ENCODE results near the gene HLA-DMA. TPM values are rescaled to one million over a fixed set of nuclear protein-coding genes. Genes with fewer than 3 reads are reported as not detected.

The HLA-DMA gene
- total and polyA plus RNA-seq, 2 of the 13 experiments (the other 11 are each of a cell fraction or from before 2014, with no cell fraction given): 0.70 to 0.71 TPM

GRCh38 chr6:32972353-32973143, 19.7 kb upstream of the HLA-DMA start (continued):
- TF ChIP-seq ZNF687 (CRISPR knock-in tag; IDR thresholded peaks at IDR 0.05) (peak; percentile 12; the same call in 1 of the 2 replicates), IKZF1 (IDR thresholded peaks at IDR 0.05) (no peak), RCOR2 (CRISPR knock-in tag; IDR thresholded peaks at IDR 0.05) (no peak), SNAI1 (CRISPR knock-in tag; IDR thresholded peaks at IDR 0.05; ENCODE audit: borderline replicate concordance) (no peak; the same call in 1 of the 2 replicates), ZNF674 (CRISPR knock-in tag; IDR thresholded peaks at IDR 0.05; ENCODE audit: low read depth) (no peak), JUND (CRISPR knock-in tag; IDR thresholded peaks at IDR 0.05) (no peak), CSRNP2 (CRISPR knock-in tag; conservative IDR thresholded peaks at IDR 0.05; ENCODE audit: low read depth) (0 out of 2 replicates have a peak, but pooled peaks have one; percentile 57), ZNF547 (CRISPR knock-in tag; IDR thresholded peaks at IDR 0.05) (0 out of 2 replicates have a peak, but pooled peaks have one; percentile 1), ZKSCAN5 (CRISPR knock-in tag; IDR thresholded peaks at IDR 0.05) (peak; percentile 31; the same call in 1 of the 2 replicates), TFDP1 (CRISPR knock-in tag; IDR thresholded peaks at IDR 0.05; ENCODE audit: borderline replicate concordance) (no peak), ZNF207 (IDR thresholded peaks at IDR 0.05; ENCODE audit: borderline replicate concordance) (no peak), ZNF512B (CRISPR knock-in tag; IDR thresholded peaks at IDR 0.05; ENCODE audit: borderline replicate concordance) (0 out of 2 replicates have a peak, but pooled peaks have one; percentile 50), ZFP82 (CRISPR knock-in tag; IDR thresholded peaks at IDR 0.05; ENCODE audit: borderline replicate concordance) (peak; percentile 93), JDP2 (CRISPR knock-in tag; IDR thresholded peaks at IDR 0.05; ENCODE audit: borderline replicate concordance) (no peak; the same call in 1 of the 2 replicates), SPEN (CRISPR knock-in tag; IDR thresholded peaks at IDR 0.05; ENCODE audit: low read depth) (no peak; the same call in 1 of the 2 replicates), ATF7-NPFF (CRISPR knock-in tag; IDR thresholded peaks at IDR 0.05; ENCODE audit: low read depth) (peak; percentile 76; the same call in 1 of the 2 replicates)
